ENCODE measurements around the gene TSFM.

Gene TSFM

GRCh38 chr12:57835366-57836288 is 53.0 kb downstream of the TSFM start:
- TF ChIP-seq CTCF (conservative IDR thresholded peaks at IDR 0.05; ENCODE audit: control insufficient read depth, insufficient read depth, low read depth, low read length): no peak
- no peak overlapping the region for H3K4me3 ChIP-seq (ENCODE audit: control insufficient read depth, low read depth, low read length)
- DNase-seq (ENCODE audit: low read depth): no peak

- peak; percentile 70 for DNase-seq (ENCODE audit: low read depth)
- H3K4me3 ChIP-seq (ENCODE audit: control insufficient read depth, low read depth, low read length): no peak overlapping the region
- TF ChIP-seq CTCF (conservative IDR thresholded peaks at IDR 0.05; ENCODE audit: control insufficient read depth, insufficient read depth, low read depth, low read length): no peak
Observed at GRCh38 chr12:57836442-57837375, 54.1 kb downstream of the TSFM start.

- H3K4me3 ChIP-seq (ENCODE audit: control insufficient read depth, low read depth, low read length): no peak overlapping the region
- no peak for TF ChIP-seq CTCF (conservative IDR thresholded peaks at IDR 0.05; ENCODE audit: control insufficient read depth, insufficient read depth, low read depth, low read length)
- DNase-seq (ENCODE audit: low read depth): peak; percentile 84
Observed at GRCh38 chr12:57837864-57838562, 55.4 kb downstream of the TSFM start.

DNA sequence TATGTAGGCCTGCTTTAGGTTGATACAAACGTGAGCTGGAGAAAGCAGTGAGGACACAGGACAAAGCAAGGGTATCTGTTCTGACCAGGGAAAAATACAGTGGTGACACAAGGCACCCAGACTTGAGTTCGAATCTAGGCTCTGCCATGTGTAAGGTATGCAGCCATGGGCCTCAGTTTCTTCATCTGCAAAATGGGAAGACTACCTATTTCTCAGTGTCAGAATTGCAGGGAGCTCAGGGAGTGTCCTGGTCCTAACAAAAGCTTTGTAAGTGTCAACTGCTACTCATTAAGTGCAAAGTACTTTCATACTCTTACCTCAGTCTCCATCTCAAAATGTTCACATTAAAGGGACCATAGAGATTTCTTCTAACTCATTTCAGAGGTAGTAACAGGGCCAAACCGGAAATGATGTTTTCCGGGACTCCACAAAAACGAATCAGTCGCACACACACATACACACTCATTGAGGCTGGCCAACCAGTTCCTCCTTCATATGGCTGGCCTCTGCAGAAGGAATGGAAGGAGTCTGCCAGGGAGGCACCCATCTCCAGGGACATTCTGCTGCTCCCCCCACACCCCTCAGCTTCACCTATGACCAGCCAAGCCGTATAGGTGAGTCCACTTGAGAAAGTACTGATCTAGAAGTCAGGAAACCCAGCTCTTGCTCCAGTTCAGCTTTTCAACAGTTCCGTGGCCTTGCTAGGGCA is 56.2 kb downstream of the TSFM start:
- H3K4me3 ChIP-seq (ENCODE audit: control insufficient read depth, low read depth, low read length): no peak overlapping the region
- DNase-seq (ENCODE audit: low read depth): peak; percentile 60
- no peak for TF ChIP-seq CTCF (conservative IDR thresholded peaks at IDR 0.05; ENCODE audit: control insufficient read depth, insufficient read depth, low read depth, low read length)

- TF ChIP-seq CTCF (conservative IDR thresholded peaks at IDR 0.05; ENCODE audit: control insufficient read depth, insufficient read depth, low read depth, low read length): no peak
- H3K4me3 ChIP-seq (ENCODE audit: control insufficient read depth, low read depth, low read length): no peak overlapping the region
- DNase-seq (ENCODE audit: low read depth): no peak
Observed at GRCh38 chr12:57839996-57840395, 57.4 kb downstream of the TSFM start.

DNA sequence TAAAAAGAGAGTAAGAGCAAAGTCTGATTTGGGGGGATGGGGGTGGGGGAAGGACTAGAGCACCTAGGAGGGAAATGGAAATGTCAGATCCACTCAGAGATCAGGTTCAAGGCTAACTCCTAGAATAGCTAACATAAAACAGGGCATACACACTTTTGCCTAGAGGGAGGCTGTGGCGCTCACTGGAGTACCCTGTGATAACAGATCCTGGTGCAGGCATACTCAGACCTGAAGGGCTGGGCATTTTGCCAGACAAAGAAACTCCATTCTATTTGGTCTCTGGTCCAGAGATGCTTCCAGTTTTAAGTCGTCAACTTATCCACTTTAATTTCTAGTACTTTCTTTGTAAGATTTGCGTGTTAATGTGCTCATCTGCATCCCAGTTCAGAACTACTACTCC is 58.1 kb downstream of the TSFM start:
- no peak for TF ChIP-seq CTCF (conservative IDR thresholded peaks at IDR 0.05; ENCODE audit: control insufficient read depth, insufficient read depth, low read depth, low read length)
- no peak overlapping the region for H3K4me3 ChIP-seq (ENCODE audit: control insufficient read depth, low read depth, low read length)
- DNase-seq (ENCODE audit: low read depth): no peak

Measured in fibroblast of mammary gland (primary cell).